Stomach (tissue), 4 donors: ENCODE data around the gene STRA6.

Experiments
- CTCF ChIP-seq, 7 experiments: fragments of 450-650 bp in 4 of 7; fragments of 200-600 bp in 3 of 7; sonication (generic) in 3 of 7; IDR thresholded peaks; one replicate each; pipeline ENCODE4 v1.5.1; 2016 to 2019; ENCODE audit warnings: antibody characterized with exemption in 7 of 7, control low read depth in 2 of 7, mild to moderate bottlenecking in 1 of 7
- EP300 ChIP-seq: sonication (generic); formaldehyde crosslinking; IDR thresholded peaks from one replicate; pipeline ENCODE4 v1.6.1; 2017; ENCODE audit warnings: antibody characterized with exemption
- POLR2A ChIP-seq, 4 donors: fragments of 450-650 bp; IDR thresholded peaks; one replicate each; pipeline ENCODE4 v1.6.1; 2016; ENCODE audit warnings: antibody characterized with exemption in 4 of 4, control low read depth in 2 of 4, mild to moderate bottlenecking in 1 of 4, moderate library complexity in 1 of 4
- POLR2AphosphoS5 ChIP-seq, 3 donors: sonication (generic); formaldehyde crosslinking; IDR thresholded peaks; one replicate each; pipeline ENCODE4 v1.6.1; 2016; ENCODE audit warnings: antibody characterized with exemption in 3 of 3

GRCh38 chr15:74209560-74209958, 7.0 kb upstream of the STRA6 start:
- no peak for TF ChIP-seq CTCF (IDR thresholded peaks at IDR 0.05)
- no peak for TF ChIP-seq POLR2A (IDR thresholded peaks at IDR 0.05)
- no peak for TF ChIP-seq POLR2AphosphoS5 (IDR thresholded peaks at IDR 0.05)
- TF ChIP-seq EP300 = no peak
